NAMALWA (cell line): ENCODE results near the gene PPP4C.
A peak's percentile ranks its signal among the peaks of the same experiment; 100 is the strongest.

Source experiments
- DNase-seq: peaks from one replicate; pipeline ENCODE4 v3.0.0-alpha.2; 2015; ENCODE audit warnings: low spot score

The PPP4C gene

GRCh38 chr16:30082545-30083090 lies 6.8 kb downstream of the PPP4C start:
- DNase-seq: no peak

DNA sequence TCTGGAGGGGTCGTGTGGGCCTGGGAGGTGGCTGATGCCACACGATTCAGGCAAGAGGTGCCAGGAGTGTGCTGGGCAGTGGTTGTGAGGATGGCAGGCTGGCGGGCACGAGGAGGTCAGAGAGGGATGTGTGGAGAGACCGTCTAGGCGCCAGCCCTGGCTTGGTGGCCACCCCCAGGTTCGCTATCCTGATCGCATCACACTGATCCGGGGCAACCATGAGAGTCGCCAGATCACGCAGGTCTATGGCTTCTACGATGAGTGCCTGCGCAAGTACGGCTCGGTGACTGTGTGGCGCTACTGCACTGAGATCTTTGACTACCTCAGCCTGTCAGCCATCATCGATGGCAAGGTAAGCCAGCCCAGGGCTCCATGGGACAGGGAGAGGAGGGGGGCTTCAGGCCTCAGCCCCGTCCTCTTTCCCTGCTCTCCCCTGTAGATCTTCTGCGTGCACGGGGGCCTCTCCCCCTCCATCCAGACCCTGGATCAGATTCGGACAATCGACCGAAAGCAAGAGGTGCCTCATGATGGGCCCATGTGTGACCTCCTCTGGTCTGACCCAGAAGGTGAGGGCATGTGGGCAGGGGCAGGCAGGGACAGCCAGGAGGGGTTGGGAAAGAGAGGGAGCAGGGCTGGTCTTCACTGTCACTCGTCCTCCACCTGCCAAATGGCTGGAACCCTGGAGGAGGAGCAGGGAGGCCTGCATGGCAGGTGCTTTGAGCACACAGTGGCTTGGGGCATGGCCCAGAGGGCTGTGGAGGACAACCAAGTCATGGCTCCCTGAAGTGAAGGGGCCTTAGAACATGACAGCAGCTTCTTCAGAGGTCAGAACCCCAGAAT lies 7.6 kb downstream of the PPP4C start:
- DNase-seq: no peak

- no peak for DNase-seq
Observed at GRCh38 chr16:30084096-30084815, 8.5 kb downstream of the PPP4C start.

DNA sequence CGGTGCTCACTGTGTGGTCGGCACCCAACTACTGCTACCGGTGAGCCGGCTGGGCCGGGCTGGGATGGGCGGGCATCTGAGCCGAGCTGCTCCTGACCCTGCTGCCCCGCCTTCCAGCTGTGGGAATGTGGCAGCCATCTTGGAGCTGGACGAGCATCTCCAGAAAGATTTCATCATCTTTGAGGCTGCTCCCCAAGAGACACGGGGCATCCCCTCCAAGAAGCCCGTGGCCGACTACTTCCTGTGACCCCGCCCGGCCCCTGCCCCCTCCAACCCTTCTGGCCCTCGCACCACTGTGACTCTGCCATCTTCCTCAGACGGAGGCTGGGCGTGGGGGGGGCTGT lies 9.0 kb downstream of the PPP4C start:
- no peak for DNase-seq

DNA sequence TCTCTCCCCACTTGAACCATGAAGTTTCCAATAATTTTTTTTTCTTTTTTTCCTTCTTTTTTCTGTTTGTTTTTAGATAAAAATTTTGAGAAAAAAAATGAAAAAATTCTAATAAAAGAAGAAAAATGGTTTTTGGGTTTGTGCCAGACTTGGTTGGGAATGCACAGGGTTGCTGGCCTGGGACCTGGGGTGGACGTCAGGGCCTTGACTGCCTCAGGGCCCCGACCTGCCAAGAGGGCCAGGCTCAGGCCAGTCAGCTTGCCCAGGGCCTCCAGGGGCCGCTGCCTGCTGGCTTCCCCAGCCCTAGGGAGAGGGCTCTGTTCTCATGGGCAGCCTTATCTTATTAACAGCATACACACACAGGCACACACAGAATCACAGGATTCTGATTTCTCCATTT lies 9.5 kb downstream of the PPP4C start:
- DNase-seq: no peak

- no peak for DNase-seq
Observed at GRCh38 chr16:30085820-30086219, 10.0 kb downstream of the PPP4C start.

DNA sequence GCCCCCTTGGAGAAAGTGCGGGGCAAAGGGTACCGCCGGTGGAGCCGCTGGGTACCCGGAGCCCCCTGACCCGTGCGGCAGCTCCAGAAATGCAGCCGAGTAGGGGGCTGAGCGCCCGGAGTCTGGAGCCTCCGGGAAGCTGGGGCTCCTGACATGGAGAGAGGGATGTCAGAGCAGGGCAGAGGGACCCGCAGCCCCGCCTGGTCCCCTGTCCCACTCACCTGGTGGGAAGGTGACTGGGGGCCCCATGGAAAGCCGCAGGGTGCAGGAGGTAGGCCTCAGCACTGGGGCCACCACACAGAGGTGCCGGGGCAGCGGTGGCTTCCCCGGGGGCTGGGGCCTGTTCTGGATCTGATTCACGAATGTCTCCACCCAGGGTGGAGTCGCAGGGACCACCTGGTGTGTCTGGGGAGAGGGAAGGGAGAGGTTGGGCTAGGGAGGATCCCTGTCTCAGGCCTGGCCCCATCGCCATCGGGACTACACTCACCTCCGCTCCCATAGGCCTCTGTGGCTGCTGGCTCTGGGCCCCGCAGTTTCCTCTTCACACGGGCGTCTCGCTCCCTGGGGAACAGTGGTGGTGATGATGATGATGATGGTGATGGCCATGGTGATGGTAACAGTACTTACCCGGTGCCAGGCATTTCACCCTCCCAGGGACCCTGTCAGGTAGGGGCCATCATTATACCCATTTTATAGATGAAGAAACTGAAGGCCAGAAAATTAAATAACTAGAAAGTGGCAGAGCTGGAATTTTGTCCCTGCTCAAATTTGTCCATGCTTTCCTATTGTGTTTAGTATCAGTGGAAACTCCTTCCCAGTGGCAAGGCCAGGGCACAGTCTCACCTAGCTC lies 10.7 kb downstream of the PPP4C start:
- no peak for DNase-seq

DNA sequence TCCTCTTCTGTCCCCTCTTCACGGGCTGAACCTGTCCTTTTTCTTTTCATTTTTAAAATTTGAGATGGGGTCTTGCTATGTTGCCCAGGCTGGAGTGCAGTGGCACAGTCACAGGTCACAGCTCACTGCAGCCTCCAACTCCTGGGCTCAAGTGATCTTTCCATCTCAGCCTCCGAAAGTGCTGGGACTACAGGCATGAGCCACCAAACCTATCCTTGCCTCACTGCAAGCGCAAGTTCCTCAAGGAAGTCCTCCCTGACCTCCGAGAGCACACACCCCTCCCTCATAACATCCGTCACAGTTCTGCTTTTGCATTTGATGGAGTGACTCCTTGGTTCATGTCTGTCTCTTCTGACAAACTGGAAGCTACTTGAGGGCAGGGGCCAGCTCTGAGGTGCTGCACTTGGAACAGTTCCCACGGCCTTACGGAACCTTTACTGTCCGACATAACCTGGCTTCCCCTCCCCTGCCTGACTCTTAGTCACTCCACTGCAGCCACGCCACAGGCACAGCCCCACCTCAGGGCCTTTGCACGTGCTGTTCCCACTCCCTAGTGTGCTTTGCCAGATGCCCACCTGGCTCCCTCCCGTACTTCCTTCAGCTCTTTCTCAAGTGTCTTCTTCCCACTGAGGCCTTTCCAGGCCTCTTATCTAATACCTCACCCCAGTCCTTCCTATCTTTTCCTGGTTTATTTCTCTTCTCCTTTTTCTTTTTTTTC lies 11.5 kb downstream of the PPP4C start:
- no peak for DNase-seq

- no peak for DNase-seq
Observed at GRCh38 chr16:30088237-30088831, 12.5 kb downstream of the PPP4C start.

- DNase-seq: no peak
Observed at GRCh38 chr16:30088832-30089624, 13.2 kb downstream of the PPP4C start.

- no peak for DNase-seq
Observed at GRCh38 chr16:30090610-30091331, 15.0 kb downstream of the PPP4C start.

DNA sequence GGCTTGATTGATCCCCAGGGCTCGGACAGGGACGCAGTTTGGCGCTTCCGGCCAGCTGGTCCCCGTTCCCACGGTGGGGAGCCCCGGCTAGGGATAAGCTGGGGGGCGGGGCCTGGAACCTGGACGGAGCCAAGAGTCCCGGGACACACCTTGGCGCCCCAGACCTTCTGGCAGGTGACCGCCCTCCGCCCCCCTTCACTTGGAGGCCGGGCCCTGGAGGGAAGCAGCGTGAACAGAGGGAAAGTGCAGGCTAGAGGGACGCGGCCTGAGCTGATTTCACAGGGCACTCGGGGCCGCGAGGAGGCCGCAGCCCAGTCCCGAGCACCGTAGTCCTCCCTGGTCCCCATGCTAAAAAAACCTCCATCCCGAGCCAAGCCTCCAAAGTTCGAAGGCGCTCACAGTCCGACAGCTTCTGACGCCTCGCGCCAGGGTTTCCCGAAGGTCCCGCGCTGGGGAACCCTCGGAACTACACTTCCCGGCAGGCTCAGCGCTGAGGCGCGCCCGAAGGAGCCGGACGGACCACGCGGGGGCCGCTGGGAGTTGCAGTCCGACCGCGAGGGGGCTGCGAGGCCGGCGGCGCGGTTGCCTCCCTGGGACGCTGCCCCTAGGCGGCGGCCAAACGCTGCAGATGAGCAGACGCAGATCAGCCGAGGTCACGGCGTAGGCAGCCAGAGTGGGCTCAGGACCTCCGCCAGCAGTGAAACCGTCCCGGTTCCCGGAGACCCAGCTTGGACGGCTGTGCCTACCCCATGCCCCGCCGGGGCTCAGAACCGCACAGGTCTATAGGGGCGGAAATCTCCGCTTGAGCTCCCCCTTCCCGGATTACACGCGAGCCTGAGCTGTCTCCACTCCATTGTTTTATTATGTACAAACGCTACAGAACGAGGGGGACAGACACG lies 15.9 kb downstream of the PPP4C start, which contains the start of gene TBX6:
Gene TBX6 (minus strand): TSS at position 451 of the 899 bp plus-strand sequence. CDS start 731 bp downstream, outside the sequence.
- peak; percentile 95 for DNase-seq

GRCh38 chr16:30092373-30093010 lies 16.7 kb downstream of the PPP4C start:
- DNase-seq: peak; percentile 93

DNA sequence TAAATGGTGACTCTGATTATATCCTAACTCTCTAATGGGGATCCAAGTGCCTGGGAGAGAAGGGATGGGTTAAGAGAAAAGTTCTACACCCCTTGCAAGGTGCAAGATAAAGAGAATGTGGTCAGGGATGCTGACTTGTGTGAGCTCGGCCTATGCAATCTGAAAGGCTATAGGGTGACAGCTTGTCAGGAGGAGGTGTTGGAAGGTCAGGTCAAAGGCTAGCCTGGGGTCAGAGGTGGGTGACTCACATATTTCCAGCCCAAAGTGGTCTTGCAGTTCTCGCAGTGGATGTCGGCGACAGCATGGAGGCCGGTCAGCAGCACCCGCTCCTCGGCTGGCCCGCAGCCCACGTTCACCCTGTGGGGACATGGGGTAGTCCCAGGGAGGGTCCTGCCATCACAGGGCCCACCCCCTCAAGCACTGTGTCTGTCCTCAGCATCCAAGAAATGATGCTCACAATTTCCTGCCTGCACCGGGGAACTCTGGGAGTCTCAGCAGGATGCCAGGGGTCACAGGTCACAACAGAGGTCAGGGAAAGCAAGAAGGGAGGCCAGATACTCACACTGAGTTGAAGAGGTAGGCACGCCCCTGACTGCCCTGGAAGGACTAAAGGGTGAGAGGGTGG lies 18.9 kb downstream of the PPP4C start:
- DNase-seq: no peak

DNA sequence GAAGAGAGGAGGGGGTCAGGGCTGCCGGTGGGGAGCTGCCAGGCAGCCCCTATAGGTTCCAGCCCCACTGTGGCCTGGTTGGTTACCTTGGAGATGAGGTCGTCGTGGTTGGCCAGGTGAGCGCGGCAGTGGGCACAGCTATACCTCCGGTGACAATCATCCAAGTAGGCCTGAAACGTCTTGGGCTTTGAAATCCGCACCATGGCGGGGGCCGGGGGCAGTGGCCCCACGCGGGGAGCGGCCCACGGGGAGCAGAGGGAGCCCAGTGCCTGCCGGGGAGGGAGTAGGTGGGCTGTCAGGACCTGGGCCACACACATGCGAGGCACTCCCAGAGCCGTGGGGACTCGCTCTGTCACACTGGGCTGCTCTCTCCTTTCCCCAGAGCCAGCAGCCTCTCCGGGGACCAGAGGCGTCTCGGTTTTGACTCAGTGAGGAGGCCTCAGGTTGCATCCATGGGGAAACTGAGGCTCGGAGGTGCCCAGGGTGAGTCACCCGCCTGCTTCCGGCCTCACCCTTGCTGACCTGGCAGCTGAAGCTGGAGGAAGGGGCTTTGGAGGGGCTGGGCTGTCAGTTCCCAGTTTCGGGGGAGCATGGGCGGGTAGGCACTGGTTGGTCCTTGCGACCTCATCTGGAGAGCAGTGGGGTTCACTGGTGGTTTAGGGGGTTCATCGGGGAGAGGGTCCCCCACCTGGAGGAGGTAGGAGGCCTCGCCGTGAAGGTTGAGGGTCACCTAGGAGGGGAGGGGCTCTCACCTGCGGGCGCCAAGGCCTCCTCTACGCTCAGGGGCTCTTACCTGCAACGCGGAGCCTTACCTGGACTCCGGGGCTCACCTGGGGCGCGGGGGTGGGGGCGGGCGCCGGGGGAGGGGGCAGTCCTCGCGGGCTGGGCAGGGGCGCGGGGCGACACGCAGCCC lies 19.6 kb downstream of the PPP4C start:
- DNase-seq: no peak

DNA sequence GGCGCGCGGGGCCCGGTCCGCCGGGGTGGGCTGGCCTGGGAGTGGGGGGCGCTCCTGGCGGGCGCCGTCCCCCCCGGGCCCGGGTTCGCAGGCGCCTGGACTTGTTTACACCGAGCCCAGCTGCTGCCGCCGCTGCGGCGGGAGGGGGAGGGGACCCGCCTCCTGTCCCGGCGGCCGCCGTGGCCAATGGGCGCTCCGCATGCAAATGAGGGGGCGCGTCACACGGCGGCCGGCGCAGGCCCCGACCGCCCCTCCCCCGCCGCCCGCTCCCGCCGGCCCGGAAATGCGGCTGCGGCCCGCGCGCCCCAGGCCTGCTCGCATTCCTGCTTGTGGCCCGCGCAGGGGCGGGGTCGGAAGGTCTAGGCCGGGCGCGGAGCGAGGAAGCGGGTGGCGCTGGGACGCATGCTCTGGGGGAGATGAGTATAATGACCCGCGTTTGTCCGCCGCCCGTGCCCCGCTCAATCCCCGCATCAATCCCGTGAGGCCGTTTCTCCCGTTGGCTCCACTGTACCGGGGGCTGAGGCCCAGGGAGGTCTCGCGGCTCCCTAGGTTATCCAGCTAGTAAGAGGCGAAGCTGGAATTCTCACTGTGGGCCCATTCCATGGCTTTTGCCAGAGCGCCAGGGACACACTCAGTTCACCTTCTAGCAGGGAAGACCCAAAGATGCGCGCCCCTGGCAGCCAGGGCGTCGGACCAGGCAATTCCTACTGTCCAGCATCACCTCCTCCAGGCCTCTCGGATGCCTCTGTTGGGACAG lies 20.5 kb downstream of the PPP4C start, which contains the start of gene YPEL3:
Gene YPEL3 (minus strand): TSS at position 109 of the 757 bp plus-strand sequence. CDS start 731 bp downstream, outside the sequence.
- peak; percentile 90 for DNase-seq
